GM19351 (cell line): ENCODE measurements around the gene BCAS4.

Source experiments
- ATAC-seq: cut with Tn5 transposase; IDR thresholded peaks from one replicate; pipeline ENCODE4 v1.9.1; 2021; ENCODE audit warnings: mild to moderate bottlenecking, moderate library complexity; ENCODE audit not compliant: unreplicated experiment

Gene BCAS4

DNA sequence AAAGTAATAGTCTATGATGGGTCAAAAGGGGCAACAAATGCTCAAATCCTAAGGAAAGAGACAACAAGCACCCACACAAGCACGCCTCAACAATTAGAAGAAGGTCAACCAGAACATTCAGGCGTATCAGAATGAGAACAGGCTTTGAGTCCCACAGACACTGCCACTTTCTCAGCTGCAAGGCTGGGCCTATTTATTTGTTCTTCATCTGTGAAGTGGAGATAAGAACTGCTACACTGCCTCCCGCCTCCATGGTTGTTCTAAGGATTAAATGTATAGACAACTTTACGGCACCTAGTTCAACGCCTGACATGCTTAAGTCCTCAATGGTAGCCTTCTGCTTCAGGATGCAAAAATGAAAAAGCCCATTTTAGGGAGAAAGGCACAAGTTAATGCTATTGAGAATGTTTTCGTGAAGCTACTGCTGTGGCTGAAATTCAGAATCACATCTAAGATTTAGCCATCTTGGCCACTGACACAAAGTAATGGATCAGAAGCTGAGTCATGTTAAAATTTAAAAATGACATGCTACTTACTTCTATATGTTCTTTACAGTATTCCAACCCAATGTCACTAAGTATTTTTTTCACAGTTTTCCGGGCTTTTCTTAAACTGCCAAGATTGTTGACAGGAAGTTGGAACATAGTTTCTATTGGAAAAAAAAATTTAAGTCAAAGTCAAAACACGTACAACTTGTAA, 108.6 kb downstream of the BCAS4 start:
- no peak for ATAC-seq

DNA sequence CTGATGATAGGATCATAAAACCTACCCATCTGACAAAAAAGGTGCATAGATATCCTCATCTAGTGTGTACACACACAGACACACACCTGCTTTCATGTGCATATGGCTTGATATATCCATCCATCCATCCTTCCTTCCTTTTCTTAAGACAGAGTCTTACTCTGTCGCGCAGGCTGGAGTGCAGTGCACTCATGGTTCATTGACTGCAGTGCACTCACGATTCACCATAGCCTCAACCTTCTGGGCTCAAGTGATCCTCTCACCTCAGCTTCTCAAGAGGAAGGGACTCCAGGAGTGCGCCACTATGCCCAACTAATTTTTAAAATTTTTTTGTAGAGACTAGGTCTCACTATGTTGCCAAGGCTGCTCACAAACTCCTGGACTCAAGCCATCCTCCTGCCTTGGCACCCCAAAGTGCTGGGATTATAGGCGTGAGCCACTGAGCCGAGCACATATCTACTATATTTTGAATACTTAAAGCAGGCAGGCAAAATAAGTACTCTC, 109.3 kb downstream of the BCAS4 start:
- ATAC-seq: no peak

DNA sequence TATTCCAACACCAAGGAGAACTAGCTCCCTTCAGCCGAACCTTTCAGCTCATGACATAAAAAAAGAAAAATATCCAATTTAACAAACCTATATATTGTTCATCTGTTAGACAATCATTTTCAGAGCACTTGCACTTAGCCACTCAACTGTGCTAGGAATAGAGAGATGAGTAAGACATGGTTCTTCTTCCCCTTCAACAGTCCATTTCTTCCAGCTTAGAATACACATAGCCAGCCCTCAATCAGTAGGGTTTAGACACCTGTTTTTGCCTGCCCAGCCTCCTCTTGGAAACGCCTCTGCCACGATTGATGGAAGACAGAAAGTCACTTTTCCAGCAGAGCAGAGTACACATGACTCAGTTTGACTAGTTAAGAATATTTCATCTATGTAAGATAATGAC, 114.6 kb downstream of the BCAS4 start:
- ATAC-seq: no peak

DNA sequence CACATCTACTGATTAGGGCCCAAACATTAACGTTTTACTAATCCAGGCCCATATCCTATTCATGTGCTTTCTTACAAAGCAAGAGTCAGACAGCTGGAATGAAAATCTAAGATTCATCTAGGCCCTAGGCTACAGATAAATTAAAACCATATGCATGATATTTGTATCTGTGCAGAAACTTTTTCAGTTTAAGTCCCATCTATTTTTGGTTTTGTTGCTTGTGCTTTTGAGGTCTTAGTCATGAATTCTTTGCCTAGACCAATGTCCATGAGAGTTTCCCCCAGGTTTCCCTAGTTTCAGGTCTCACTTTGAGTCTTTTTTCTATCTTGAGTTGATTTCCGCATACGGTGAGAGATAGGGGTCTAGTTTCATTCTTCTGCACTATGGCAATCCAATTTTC, 116.2 kb downstream of the BCAS4 start:
- ATAC-seq: no peak

DNA sequence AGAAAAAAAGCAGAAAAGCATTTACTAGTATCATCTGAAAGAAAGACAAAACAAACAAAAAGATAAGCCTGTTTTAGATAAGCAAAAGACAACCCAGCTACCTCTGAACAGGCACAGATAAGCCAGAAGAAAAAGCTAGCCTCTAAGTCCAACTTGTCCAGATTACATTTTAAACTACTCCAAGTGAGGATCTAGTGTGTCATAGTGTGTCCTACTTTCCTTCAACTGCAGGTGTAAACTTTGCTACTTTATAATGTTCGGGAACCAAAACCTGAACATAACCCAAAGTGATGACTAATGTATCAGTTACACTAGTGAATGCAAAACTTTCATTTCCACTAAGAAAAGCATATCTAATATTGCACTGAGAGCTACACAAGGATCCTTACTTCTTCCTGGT, 116.9 kb downstream of the BCAS4 start:
- peak; percentile 60 for ATAC-seq

DNA sequence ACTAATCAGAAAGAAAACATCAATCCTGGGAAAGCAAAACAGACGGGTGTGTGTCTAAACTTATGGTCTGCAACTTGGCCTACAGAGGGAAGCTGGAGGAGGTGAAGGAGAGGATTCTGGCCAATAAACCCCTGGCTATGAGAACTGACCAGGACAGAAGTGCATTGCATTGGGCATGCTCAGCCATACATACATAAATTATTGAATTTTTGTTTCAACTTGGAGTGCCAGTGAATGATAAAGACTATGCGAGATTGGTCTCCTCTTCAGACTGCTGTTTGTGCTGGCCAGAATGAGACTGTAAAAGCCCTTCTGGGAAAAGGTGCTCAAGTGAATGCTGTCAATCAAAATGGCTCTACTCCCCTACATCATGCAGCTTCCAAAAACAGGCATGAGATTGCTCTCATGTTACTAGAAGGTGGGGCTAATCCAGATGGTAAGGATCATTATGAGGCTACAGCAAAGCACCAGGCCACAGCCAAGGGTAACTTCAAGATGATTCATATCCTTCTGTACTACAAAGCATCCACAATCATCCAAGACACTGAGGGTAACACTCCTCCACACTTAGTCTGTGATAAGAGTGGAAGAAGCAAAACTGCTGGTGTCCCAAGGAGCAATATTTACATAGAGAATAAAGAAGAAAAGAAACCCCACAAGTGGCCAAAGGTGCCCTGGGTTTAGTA, 119.0 kb downstream of the BCAS4 start:
- ATAC-seq: no peak

DNA sequence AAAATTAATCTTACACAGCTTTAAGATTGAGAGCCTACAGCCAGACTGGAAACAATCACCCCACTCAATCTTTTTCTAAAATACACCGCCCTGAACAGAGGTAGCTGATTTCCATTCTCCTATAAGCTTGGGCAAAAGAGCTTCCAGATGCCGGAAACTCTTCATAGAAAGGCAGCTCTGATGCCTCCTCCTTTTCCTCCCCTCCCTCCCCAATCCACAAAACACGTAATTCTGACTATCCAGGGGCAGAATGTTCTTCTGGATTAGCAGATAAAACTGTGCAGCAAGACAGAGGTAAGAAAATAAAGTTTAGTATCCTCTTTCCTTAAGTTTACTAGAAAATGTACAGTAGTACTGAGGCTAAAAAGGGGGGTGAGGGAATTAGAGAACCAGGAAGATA, 120.6 kb downstream of the BCAS4 start:
- no peak for ATAC-seq

DNA sequence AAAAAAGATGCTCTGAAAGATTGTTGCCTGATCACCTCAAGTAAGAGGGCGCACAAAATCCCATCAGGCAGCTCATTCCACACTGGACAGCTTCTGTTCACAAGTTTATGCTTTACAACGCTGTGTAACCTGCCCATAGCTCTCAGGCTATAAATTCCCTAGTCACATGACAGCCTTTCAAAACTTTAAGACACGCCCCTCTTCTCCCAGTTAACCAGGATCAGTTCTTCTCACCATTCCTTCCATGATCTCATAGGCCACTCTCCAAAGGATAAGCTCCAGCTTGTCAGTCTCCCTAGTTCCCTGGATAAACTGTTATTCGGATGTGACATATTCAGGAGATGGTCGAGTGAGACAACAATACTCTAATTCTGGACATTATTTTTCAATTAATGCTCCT, 121.4 kb downstream of the BCAS4 start:
- ATAC-seq: no peak

DNA sequence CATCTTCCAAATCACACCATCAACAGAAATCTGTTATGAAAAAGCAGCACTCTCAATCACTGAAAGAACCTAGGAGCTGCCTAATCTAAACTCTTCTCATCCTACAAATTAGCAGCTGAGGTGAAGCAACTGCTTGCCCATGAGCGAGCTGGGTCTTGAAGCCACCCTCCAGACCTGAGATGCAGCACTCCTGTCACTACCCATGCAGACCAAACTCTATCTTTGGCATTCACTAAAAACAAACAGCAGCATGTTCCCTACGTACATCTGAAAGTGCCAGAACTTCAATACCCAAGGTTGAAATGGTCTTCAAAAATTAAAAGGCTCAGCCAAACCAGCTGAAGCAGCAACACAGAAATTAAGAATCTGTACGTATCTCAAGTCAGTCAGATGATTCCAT, 122.1 kb downstream of the BCAS4 start:
- ATAC-seq: no peak

DNA sequence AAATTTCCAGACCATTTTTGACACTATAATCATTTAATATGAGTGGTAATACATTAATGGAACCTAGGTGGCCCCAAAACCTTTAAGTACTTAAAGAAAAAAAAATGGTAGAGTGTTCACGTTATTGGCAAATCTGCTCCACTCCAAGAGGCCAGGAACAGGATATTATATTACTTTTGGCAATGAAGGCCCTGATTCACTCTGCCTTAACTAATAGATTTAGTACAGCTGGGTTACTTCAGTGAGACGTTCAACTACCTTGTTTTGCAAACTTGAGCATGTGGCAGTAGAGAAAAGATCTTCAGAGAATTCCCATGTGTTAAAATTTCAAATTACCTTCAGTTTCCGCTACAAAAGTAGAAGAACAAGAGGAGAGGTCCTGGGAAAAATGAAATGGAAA, 123.5 kb downstream of the BCAS4 start:
- no peak for ATAC-seq

DNA sequence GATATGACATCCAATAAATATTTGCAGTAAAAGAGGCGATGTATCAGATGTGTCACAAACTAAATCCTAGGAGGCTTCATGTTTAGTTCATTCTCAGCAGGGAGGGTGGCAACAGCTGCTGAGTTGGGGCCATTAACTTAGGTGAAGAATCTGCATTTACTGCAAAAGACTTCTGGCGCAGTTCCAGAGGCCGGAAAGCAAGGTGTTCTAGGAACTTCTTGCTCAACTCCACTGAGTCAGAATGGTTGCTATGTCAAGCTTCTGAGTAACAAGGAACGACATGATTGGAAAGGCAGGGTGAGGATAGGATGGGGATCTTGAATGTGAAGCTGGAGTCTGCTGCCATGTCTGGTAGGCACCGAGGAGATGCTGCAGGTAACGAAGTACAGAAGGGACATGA, 124.7 kb downstream of the BCAS4 start:
- ATAC-seq: no peak

DNA sequence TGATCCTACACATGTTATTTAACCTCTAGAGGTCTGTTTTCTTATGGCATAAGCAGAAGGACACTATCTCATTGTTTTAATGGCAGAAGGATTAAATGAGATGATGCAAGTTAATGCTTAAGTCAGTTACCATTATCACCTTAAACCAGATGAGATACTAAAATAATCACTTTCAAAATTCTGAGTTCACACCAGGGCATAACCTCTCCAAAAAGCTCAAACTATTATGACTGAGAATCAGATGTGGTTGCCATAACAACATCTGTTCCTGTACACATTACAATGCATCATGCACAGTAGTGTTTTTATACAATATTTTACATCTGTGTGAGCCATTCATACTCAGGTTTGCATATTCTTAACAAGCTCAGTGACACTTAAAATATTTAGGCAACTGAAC, 126.1 kb downstream of the BCAS4 start:
- no peak for ATAC-seq

DNA sequence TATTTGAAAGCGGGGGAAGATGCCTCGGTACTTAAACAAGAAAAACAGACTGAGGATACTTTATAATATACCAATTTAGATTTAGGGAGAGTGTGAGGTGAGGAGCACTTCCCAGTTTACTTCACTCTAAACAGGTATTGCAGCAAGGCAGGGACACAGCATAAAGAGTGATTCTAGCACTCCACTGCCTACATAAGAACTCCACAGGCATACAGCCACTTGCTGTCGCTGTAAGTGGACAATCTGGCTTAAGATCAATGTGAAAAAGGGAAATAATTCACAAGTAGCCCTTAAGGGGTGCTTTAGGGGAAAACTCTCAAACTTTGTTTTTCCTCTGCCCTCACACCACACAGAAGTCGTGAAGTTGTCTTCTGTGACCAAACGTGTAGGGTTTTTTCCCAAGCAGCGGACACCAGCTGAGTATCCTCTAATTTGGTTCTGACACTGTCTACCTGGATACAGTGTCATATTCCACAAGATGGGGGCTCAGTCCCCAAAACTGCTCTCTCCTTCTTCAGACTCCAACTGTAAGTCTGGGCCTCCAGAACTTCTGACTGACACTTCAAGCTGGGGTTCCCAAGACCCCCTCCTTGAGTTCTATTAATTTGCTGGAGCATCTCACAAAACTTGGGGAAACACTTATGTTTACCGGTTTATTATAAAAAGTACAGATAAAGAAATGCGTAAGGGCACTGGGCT, 127.1 kb downstream of the BCAS4 start:
- no peak for ATAC-seq

DNA sequence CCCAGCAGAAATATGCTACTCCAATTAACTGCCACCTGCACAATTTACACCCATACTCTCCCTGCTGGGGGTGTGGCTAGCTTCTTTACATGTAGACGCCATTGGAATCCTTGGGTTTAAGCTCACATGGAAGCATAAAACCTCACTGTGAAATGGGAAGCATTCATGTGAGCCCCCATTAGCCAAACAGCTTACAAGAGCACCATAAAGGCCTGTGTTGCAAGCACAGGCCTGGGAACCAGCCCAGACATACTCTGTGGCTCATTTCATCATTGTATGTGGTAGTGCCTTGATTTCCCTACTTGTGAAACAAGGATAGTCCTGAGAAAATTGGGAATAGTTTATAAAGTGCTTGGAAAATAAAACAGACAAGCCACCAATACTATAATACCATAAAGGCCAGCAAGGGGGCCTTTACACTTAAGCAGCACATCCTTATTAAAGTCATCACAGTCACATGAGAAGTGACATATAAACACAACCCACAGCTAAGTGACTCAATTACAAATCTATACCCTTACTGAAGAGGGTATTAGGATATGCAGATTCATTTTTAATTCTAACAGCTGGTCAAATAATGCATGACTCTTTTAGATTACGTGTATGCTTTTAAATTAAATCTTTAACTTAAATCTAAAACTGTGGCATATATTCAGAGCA, 129.5 kb downstream of the BCAS4 start:
- no peak for ATAC-seq

DNA sequence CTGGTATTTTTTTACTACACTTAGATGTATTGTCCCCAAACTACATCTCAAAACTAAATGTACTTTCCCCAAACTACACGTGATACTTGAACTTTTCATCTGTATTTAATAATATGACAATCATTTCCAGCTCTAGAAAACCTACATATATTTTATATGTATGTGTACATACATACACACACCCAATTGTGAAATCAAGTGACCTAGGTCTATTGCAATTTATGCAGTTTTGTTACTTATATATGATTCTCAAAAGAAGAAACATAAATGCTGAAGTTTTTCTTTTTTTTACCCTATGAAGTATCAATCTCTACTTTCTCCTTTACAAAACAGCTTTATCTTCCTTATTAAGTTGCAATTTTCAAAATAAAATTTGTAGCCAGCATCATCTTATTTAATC, 131.7 kb downstream of the BCAS4 start:
- no peak for ATAC-seq
